Thoracic aorta (tissue), 2 donors: Measurements from ENCODE around the gene GADD45G. TPM values are rescaled to one million over a fixed set of nuclear protein-coding genes. Genes with fewer than 3 reads are reported as not detected.

Experiments
- ATAC-seq: fragments of 150-250 bp; one replicate; pipeline ENCODE4 v1.8.0; 2017; ENCODE audit warnings: low read depth; ENCODE audit not compliant: insufficient number of reproducible peaks, low FRiP score
- DNase-seq: peaks from one replicate; pipeline ENCODE4 v3.0.0-alpha.2; 2020; ENCODE audit warnings: low spot score
- H3K27ac ChIP-seq, 2 donors: fragments of 200-600 bp; sonication (generic); 1 replicate in 1 of 2; 2 replicates in 1 of 2; pipeline ENCODE4 v1.5.1; 2016; ENCODE audit warnings: mild to moderate bottlenecking in 2 of 2, moderate library complexity in 2 of 2
- H3K27me3 ChIP-seq: fragments of 200-600 bp; sonication (generic); replicated peaks from 2 replicates; pipeline ENCODE4 v1.6.0; 2016; ENCODE audit warnings: mild to moderate bottlenecking; ENCODE audit not compliant: insufficient read depth
- H3K36me3 ChIP-seq: fragments of 200-600 bp; sonication (generic); one replicate; pipeline ENCODE4 v1.5.1; 2016
- H3K4me1 ChIP-seq, 2 donors: fragments of 200-600 bp; sonication (generic); 1 replicate in 1 of 2; 2 replicates in 1 of 2; pipeline versions ENCODE4 v1.5.1 to v1.6.0; 2016; ENCODE audit warnings: low read depth in 2 of 2, mild to moderate bottlenecking in 1 of 2; ENCODE audit not compliant: control insufficient read depth in 1 of 2
- H3K4me3 ChIP-seq: fragments of 200-600 bp; sonication (generic); 2 replicates; pipeline ENCODE4 v1.5.1; 2016; ENCODE audit warnings: mild to moderate bottlenecking
- H3K9me3 ChIP-seq: fragments of 200-600 bp; sonication (generic); 2 replicates; pipeline ENCODE4 v1.5.1; 2016
- total RNA-seq, 2 donors: library from RNA; depleted of rRNA; stranded (reverse); fragments of >200 nt; gene quantifications; one replicate each; pipeline versions ENCODE4 v1.1.0 to v1.2.3, GENCODE V29; 2016
- TF ChIP-seq, protein P1 (sequence below): fragments of 200-600 bp; sonication (generic); IDR thresholded peaks from one replicate; pipeline ENCODE4 v1.5.1; 2019; ENCODE audit warnings: antibody characterized with exemption

Gene GADD45G
- total RNA-seq, 2 donors from 2014 or later: 5.8 to 19.3 TPM

DNA sequence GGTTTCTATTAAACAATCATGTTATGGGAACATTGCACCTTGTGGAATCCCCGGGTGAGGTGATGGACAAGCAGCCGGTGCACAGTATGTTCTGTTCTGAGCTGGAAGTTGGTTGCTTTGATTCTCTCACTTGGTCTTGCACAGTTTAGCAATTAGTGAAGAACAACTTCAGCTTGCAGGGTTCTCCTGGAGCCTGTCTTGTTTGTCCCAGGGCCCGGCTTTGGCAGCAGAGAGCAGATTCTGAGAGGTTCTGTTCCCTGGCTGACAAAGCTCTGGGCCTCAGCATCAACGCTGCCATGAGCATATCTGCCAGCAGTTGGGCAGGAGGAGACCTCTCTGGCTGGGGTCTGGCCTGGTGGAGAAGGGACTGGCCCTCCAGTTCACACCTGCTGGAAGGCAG is 16.9 kb downstream of the GADD45G start:
- no peaks in the 10 kb centered on the region for H3K36me3 ChIP-seq
- TF ChIP-seq, protein P1, sequence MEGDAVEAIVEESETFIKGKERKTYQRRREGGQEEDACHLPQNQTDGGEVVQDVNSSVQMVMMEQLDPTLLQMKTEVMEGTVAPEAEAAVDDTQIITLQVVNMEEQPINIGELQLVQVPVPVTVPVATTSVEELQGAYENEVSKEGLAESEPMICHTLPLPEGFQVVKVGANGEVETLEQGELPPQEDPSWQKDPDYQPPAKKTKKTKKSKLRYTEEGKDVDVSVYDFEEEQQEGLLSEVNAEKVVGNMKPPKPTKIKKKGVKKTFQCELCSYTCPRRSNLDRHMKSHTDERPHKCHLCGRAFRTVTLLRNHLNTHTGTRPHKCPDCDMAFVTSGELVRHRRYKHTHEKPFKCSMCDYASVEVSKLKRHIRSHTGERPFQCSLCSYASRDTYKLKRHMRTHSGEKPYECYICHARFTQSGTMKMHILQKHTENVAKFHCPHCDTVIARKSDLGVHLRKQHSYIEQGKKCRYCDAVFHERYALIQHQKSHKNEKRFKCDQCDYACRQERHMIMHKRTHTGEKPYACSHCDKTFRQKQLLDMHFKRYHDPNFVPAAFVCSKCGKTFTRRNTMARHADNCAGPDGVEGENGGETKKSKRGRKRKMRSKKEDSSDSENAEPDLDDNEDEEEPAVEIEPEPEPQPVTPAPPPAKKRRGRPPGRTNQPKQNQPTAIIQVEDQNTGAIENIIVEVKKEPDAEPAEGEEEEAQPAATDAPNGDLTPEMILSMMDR: no peak
- no peaks in the 10 kb centered on the region for H3K9me3 ChIP-seq
- DNase-seq: no peak
- ATAC-seq: no peak
- no peaks in the 10 kb centered on the region for H3K27me3 ChIP-seq
- H3K27ac ChIP-seq: no peak overlapping the region
- H3K4me1 ChIP-seq: peaks cover 0 to 36% of the 10 kb centered on the region in 2 donors
- no peak overlapping the region for H3K4me3 ChIP-seq

DNA sequence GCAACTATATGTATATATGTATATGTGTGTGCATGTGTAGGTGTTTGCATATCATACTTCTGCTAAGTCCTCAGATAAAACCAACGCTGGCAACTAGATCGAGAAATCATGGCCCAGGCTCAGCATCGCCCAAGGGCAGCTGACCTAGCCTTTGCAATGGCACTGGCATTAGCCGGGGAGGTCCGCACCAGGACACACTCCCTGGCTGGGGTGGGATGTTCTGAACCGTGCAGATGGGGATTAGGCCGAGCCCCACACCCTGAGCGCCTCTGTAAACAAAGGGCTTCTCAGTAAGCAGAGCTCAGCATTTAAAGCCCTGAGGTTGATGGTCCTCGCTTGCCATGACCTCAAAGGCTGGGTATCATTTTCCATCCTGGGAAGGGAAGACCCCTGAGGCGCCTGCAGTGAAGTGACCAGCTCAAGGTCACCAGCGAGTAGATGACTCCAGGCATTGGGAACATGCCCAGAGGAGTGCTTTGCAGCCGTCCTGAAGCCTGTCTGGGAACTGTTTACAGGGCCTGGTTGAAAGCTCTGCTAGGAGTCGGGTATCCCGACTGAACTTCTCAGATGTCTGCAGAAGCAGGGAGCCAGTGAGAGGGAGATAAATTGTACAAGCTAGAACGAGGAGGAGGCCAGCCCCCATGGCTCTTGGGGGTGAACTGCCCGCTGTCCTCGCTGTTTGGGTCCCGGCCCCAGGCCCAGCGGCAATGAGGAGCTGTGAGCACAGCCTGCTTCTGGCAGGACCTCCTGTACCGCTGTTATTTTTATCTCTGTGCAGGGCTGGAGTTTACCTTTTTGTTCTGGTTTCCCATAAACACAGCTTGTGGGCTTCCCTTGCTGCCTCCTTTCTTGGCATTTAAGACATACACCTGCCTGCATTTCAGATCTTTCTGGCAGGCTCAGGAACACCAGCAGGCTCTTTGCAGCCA is 18.4 kb downstream of the GADD45G start:
- TF ChIP-seq, protein P1: no peak
- H3K27ac ChIP-seq: no peak overlapping the region
- no peak overlapping the region for H3K4me3 ChIP-seq
- no peaks in the 10 kb centered on the region for H3K27me3 ChIP-seq
- peaks cover 0 to 36% of the 10 kb centered on the region in 2 donors for H3K4me1 ChIP-seq
- H3K36me3 ChIP-seq: no peaks in the 10 kb centered on the region
- H3K9me3 ChIP-seq: no peaks in the 10 kb centered on the region
- DNase-seq (no peak), ATAC-seq (no peak)

DNA sequence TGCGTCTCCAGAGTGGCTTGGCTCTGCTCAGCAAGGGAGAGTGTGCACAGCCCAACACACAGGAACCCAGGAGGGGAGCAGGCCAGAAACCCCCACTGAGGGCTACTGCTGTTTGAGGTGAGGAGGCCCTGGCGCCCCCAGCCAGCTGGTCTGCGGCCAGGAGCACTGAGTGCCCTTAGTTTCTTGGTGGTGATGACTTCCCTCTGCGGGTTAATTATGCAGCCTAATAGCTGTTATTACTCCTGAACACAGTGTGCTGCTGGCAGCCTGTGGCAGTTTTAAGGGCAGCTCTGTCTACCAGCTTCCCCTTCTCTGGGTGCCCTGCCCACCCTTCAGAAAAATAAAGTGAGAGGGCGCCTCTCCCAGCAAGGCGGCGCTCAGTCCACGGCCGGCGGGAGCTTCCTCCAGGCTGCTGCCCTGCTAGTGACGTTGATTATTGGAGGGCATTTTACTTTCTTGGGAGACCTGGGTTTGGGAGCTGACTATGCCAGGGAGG is 19.2 kb downstream of the GADD45G start:
- ATAC-seq: no peak

DNA sequence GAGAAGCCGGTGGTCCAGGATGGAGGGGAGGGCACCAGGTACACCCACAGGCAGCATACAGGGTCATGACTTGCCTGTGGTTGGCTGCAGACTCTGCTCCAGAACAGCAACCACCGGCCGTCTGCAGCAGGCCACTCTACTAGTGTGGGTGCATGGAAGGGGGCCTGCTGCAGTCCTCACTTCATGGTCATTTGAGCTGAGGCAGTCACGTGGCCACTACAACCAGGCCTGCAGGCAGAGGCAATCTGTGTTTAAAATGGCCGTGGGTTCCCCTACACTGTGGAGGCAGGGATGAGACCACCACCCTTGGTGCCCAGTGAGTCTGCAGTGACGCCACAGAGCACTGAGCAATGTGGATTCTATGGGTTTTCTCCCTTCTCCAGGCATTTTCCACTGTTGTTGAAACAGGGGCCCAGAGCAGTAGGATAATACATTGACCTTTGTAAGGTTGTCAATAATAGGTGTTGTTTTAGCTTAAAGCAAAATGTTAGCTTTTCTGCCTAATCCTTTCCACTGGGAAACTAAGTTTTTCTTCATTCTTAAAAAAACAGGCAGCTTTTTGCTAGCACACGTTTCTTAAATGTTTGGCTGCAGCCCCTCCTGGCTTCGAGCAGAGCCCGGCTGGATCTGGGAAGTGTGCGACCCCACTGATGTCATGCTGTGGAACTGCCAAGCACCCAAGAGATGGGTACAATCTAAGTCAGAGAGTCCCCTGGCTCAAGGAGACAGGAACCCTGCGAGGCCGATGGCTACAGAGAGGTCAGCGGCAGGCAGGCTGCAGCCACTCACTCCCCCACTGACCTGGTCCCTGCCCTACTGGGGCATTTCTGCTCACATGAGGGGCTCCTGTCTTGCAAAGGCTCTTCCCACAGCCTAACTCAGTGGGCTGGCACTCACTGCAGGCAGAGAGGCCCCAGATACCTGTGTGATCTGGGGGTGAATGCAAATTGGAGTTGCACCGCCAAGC is 21.2 kb downstream of the GADD45G start:
- H3K36me3 ChIP-seq: no peaks in the 10 kb centered on the region
- H3K27ac ChIP-seq: no peak overlapping the region
- TF ChIP-seq, protein P1: no peak
- no peak for ATAC-seq
- no peaks in the 10 kb centered on the region for H3K27me3 ChIP-seq
- peaks cover 0 to 36% of the 10 kb centered on the region in 2 donors for H3K4me1 ChIP-seq
- H3K4me3 ChIP-seq: no peak overlapping the region
- DNase-seq: no peak
- no peaks in the 10 kb centered on the region for H3K9me3 ChIP-seq

More for the DNA sequence above, 19.2 kb downstream of the GADD45G start:
- TF ChIP-seq, protein P1: no peak
- Histone ChIP-seq H3K4me3 (no peak overlapping the region), H3K36me3 (no peaks in the 10 kb centered on the region), H3K27ac (no peak overlapping the region), H3K27me3 (no peaks in the 10 kb centered on the region), H3K9me3 (no peaks in the 10 kb centered on the region), H3K4me1 (peaks cover 0 to 36% of the 10 kb centered on the region in 2 donors)
- DNase-seq: no peak
